NCI-H128 (cell line): Measurements from ENCODE around the gene NOL4L.
A peak's percentile ranks its signal among the peaks of the same experiment; 100 is the strongest.

Source experiments
- DNase-seq: peaks from one replicate; lab custom pipeline; 2025; ENCODE audit not compliant: unreplicated experiment; lab: John Stamatoyannopoulos, UW

Gene NOL4L

DNA sequence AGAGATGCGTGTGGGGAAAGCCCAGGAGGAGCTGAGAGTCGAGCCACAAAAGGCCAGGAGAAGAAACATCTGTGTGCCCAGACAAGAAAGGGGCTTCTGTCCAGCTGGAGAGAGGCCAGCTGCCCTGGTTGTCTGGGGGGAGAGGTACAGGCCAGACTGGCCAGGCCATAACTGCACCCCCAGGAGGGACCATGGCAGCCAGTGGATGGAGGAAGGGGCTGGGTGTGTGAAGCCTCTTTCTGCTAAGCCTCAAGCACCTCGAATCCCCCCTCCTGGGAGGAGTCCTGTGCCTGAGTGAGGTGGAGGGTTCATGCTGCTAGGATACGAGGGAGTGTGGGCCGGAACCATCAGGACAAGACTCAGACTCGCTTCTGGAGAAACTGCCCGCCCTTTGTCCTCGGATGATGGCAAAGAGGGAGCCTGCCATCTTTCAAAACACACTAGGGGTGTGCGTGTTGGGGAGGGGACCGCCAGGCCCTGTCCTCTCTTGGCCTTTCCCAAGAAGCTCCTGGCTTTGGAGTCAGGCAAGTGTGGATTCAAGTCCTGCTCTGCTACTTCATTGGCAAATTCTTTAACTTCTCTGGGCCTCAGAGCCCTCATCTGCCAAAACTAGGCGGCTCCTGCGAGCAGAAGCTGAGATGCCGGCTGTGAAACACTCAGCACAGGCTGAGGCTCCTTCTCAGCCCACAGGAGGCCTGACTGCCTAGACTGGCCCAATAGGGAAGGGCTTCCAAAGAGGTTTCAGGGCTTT is 136.7 kb downstream of the NOL4L start:
- no peak for DNase-seq

DNA sequence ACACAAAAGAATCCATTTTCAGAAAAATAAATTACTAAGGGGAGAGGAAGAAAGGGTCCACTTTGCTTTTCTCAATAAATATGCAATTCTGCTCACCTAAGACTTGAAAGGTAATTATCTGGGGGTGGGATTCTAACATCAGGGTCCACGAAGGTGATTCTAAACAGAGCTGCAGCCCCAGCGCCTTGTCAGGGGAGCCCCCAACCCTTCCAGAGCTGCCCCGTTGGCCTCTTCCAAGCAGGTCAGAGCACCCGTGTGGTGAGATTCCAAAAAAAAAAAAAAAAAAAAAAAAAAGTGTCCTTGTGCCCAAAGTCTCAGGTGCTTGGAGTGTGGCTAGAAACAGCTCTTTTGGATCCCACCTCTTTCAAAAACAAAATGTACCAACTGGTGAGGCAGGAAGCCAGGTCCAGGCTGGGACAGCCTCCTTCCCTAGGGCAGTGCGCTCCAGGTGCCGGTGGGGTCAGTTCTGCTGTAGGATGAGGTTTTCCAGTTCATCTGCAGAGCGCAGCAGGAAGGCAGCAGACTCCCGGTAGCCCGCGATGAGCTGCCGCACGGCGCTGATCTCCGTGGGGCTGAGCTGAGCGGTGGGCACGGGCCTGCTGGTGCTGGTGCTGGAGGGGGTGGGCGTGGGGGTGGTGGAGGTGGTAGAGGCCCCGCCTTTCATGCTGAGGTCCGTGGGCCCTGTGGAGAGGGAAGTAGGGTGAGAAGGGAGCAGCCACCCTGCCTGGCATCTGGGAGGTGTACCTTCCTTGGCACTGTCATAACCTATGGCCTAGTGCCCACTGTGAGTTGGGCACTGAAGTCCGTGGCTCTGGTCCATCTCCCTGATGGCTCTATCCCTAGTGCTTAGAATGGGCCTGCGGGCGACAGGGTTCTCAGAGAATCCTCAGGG is 137.8 kb downstream of the NOL4L start:
- no peak for DNase-seq

DNA sequence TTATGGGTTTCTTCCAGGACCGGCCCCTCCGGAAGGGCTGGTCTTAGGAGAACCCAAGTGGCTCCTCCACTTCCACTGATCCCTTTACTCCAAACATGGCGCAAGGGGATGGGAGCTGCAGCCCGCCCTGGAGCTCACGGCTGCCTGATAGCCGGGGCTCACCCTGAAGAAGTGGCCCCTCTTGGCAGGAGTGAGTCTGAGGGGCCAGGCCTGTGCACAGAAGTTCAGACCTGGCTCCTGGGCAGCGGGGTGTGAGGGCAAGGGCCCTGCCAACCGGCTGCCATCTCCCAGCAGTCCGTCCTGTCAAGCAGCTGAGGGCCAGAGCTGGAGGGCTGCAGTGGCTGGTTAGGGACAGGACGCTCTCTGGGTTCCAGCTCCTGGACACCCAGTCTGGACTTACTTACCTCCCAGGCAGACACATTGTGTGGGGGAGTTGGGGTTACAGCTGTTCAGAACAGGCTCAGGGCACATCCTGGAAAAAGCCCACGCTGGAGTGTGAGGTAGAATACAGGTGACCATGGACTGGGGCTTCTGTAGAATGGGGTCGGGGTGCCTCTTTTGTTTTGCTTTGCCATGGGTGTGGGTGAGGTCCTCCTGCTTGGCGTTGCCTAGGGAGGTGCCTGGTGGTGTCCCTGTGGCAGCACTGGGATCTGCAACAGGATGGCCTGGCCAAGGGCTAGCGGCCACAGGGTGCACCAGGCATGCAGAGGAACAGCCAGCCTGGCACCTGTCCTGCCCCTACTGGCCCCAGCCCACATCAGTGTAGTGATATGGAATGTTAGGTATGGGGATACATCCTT is 138.6 kb downstream of the NOL4L start:
- DNase-seq: no peak

DNA sequence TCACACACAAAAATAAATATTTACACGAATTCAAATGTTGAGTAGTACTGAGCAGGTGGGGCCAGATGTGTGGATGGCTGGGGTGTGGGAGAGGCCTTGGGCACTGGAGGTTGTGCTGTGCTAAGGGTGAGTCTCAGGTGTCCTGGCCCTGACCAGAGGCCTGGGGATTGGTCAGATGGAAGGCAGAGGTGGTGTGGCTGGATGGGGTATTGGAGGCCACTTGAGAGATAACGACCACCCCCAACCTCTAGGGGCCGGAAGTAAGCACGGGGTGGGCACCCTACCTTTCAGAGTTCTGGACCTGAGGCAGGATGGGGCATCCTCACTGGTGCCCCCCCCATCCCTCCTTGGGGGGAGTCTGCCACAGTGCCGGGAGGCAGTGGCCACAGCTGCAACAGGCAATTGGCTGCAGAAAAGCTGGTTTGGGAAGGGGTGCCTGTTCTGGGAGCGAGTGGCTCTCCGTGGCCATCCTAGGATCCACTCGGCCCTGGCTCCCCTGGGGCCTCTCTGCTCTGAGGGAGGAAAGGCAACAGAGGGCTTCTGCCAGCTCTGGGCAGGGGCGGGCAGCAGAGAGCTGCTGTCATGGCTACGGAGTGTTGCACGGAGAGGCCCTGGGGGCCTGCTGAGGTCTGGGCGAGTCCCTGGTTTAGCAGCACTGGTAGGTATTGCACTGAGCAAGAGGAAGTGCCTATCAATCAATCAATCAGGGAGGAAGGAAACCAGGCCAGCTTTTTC is 139.4 kb downstream of the NOL4L start:
- peak; percentile 8 for DNase-seq

DNA sequence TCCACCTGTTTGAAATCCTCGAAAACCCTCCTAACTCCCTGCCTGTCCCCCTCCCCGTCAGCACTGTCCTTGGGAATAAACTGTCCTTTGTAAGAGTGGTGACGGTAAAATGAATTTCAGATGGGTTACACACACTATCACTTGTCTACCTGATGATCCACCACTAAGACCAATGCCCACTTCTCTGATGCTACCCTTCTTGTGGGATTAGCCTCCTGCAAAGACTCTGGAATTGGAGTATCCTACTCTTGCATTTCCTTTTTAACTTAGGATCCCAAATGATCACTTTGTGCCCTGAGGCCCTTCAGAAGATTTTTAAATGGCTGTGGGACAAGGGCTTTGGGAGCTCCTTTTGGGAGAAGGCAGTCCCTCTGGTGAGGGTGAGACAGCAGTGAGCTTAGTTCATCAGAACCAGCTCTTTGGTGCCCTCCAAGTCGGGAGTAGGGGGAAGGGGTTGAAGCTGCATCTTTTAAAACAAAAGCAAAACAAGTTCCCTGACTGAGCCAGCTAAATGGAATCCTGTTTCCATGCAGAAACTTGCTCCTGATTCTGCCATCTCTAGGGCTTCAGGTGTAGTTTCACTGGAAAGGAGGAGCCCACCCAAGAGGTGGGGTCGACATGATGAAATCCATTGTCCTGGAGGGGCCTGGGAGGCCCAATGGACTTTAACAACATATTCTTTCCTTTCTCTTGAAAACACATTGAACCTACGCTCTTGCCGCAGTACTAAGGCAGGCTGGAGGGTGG is 140.5 kb downstream of the NOL4L start:
- DNase-seq: no peak

DNA sequence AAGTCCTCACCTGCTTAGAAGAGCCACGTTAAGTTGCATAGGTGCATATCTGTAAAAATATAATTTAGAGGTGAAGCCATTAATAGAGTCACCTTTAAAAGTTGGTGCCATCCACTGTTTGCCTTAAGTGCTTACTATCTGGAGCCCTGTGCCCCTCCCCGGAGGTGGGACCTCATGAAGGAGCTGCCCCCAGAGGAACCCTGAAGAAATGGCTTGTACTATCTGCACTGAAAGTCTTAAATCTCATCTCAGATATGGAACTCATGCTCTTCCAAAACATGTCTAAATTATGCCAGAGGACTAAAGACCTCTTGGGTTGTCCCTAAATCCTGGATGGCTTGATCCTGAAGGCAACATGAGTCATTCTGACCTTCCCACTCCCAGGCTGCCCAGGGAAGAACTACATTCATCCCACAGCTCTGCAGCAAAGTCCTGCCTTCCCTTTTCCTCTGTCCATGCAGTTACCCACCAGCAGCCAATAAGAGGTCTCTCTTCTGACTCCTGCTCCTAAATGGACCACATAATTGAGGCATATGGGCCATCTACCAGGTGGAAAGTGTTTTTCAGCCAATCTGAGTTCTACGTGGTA is 141.7 kb downstream of the NOL4L start:
- DNase-seq: no peak

DNA sequence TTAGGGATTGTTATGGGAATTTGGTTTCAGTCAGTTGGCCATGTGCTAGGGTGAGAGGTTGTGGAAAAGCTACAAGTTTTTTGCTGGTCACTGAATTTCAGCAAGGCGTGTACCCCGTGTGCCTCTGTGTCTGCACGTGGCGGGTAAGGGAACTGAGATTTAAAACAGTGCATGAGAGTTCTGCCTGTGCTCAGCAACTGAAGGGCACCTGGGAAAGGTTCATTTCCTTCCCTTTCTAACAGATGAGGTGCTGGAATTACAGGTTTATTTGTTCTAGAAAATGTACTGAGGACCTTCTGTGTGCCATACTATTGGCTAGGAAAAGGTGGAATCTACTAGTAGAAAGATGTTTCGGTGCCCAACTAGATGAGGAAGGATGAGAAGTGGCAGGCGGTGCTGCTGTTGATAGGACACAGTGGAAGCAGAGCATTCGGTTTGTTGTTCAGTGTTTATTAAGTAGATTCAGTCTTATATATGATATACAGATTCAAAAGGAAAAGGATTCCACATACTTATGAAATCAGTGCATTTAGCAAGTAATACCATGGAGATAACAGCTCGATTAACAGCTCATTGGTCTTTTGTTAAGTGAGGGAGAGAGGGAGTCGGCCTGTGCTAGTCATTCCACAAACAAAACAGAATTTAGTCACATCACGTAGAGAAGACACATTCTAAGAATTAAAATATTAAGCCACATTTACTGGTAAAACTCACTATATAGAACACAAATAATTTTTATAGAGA is 142.3 kb downstream of the NOL4L start:
- no peak for DNase-seq

DNA sequence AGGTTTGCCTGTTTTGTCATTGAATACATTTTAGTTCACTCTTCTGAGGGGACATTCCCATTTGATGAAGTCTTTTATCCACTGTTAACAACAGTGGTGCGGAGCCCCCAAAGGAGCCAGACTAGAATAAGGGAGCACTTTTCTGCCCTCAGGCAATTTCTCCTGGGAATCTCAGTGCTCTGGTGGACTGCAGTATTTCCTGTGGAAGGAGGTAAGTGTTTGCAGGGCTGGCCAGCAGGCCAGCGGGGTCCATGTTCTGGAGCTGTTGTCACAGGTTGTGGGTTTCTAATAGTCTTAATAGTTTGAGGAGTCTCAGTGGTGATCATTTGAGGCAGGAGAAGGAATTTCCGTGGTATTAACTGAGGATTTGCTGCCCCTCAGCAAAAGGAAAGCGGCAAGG is 143.5 kb downstream of the NOL4L start:
- no peak for DNase-seq

DNA sequence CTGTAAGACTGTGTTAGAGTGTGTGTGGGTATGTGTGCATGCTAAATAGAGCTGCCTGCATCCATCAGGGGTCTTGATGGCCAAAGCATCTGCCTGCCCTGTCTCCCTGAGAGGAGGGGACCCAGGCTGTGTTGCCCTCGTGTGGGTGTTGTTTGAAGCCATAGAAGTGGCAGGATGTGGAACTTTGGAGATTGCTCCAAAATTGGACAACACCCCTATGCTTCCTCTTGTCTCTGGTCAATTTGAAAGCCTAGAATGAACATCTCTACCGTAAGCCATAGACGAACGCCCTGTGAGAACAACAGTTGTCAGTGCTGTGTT is 144.4 kb downstream of the NOL4L start:
- no peak for DNase-seq

DNA sequence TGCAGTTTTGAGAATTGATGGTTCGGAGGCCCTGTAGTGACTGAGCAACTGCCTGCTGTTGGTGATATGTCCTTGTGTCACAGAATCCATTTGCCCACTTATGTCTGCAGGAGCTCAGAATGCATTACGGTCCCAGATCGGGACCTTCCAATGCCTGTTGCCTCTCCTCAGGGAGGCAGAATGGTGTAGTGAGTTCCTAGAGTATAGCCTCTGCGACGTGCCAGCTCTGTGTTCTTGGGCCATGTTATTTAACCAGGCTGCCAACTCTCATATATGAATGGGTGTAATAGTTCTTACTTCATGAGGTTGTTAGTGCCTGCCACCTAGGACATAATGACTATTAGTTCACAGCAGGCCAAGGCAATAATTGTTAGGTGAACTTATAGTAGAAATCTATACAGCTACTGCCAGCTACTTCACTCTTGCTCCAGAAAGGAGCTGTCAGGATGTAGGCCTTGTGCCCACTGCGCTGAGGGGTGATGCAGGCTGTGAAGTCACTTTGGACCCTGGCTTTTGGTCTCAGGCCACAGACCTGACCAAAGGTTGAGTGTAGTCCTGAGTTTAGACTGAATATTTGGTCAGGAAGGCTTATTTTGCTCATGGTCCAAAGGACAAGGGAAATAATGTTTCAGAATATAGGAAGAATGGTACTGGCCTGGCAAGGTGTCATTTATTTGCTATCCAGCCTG is 144.9 kb downstream of the NOL4L start:
- no peak for DNase-seq

DNA sequence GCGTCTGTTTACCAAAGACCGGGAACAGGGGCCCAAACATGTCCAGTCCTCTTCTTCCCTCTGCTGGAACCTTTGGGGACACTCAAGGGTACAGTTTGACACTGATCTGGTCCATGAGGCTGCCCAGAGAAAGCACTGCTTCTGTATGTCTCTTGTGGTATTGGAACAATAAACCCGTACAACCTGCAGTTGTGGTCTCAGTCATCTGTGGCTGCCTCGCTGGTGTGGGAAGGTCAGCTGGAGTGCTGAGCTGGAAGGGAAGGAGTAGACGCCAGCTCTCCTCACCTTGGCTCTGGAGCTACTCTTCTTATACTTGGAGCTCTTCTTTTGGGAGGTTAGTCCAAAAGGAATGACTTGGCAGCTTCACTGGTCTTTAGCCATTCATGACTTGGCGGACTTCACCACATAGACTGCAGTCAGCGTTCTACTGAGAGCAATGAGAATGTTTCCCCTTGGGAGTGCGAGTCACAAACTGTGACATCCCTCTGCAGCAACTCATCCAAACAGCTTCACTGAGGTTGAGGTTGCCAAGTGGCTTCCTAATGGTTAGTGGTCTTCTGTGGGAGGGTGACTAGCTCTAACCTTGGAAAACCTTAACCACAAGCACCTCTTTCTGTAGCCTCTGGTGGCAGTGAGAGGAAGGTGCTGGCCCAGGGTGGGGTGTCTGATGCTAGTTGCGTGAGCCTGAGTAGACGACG is 145.9 kb downstream of the NOL4L start:
- DNase-seq: no peak

DNA sequence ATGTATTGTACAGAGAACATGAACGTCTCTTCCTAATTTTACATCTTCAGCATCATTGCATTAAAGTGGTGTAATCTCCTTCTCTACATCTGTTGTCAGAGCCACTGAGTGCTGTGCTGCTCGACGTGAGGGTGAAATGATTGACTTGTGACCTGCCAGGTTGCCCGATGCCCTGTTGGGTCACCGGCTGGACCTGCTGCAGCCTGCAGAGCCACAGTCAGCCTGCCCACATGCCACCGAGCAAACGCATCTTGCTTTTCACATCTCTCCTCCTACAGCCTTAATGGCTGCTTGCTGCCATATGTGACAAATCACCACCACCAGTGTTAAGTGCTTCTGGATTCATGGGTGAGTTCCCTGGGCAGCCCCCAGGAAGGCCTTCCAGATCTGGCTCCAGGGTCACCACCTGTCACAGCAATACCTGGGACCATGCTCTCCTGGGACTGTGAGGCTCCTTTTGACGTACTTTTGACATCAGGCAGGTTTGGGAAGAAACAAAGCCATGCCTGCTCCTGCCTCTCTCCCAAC is 146.7 kb downstream of the NOL4L start:
- DNase-seq: no peak

DNA sequence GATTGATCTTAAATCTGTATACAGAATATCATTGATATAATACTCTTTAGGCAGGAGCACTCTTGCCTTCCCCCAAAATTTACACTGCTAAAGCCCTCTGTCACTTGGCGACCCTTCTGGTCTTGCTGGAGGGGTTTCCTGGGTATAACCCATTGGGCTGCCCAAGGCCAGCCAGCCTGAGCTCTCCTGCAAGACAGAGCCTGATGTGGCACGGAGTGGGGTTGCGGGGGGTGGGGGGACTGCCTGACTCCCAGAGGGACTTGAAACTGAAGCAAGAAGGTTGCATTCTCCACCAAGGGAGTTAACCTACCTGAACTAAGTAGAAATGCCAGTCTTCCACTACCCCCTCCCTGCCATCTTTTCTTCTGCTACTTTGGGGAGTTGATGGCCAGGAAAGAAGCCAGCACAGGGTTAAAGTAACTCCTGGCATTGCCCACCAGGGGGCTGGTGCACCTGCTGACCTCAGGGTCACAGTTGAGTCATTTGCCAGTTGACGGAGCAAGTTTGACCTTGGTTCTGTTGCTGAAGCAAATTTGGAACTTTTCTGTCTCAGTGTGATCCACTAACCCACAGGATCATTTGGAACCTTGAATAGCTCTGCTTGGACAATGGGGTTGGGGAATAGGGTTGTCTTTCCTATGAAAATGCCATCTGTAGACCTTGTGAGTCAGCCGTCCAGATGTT is 147.6 kb downstream of the NOL4L start:
- no peak for DNase-seq

DNA sequence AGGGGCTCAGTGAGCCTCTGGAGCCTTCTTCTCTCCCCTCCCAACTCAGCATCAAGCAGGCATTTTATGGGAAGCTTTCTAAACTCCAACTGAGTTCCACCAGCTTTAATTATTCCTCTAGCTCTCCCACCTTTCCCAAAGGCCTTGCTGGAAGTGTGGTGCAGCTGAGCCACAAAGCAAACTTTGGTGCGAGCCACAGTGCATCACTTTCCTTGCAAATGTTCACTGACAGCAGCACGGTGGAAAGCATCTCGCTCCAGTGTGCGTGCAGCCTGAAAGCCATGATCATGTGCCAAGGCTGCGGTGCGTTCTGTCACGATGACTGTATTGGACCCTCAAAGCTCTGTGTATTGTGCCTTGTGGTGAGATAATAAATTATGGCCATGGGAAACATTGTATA is 148.2 kb downstream of the NOL4L start:
- no peak for DNase-seq

DNA sequence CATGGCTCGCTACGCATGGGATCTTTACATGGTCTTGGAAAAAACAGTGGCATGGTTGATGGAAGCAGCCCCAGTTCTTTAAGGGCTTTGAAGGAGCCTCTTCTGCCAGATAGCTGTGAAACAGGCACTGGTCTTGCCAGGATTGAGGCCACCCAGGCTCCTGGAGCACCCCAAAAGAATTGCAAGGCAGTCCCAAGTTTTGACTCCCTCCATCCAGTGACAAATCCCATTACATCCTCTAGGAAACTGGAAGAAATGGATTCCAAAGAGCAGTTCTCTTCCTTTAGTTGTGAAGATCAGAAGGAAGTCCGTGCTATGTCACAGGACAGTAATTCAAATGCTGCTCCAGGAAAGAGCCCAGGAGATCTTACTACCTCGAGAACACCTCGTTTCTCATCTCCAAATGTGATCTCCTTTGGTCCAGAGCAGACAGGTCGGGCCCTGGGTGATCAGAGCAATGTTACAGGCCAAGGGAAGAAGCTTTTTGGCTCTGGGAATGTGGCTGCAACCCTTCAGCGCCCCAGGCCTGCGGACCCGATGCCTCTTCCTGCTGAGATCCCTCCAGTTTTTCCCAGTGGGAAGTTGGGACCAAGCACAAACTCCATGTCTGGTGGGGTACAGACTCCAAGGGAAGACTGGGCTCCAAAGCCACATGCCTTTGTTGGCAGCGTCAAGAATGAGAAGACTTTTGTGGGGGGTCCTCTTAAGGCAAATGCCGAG is 148.8 kb downstream of the NOL4L start:
- DNase-seq: no peak

DNA sequence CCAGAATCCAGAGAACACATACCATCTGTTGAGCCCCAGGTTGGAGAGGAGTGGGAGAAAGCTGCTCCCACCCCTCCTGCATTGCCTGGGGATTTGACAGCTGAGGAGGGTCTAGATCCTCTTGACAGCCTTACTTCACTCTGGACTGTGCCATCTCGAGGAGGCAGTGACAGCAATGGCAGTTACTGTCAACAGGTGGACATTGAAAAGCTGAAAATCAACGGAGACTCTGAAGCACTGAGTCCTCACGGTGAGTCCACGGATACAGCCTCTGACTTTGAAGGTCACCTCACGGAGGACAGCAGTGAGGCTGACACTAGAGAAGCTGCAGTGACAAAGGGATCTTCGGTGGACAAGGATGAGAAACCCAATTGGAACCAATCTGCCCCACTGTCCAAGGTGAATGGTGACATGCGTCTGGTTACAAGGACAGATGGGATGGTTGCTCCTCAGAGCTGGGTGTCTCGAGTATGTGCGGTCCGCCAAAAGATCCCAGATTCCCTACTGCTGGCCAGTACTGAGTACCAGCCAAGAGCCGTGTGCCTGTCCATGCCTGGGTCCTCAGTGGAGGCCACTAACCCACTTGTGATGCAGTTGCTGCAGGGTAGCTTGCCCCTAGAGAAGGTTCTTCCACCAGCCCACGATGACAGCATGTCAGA is 149.6 kb downstream of the NOL4L start:
- DNase-seq: no peak
